ENCODE measurements around the gene SHISA8. TPM values are rescaled to one million over a fixed set of nuclear protein-coding genes. Genes with fewer than 3 reads are reported as not detected.

Gene SHISA8
- total and polyA plus RNA-seq, 10 donors: 0.51 to 5.9 (median 3.0) TPM

GRCh38 chr22:41928593-41929417 lies 13.9 kb upstream of the SHISA8 start:
- H3K9me3 ChIP-seq: no peaks in the 10 kb centered on the region
- WGBS, 5 donors: 59 to 70% (median 67%) methylated on average over 13 to 14 of the region's 14 CpGs
- H3K36me3 ChIP-seq: peaks cover 0 to 5% (median 0%) of the 10 kb centered on the region in 6 donors
- intact Hi-C loops (cut with DNase I; ENCODE audit: low total_unique reads): no loop called here
- peaks cover 3 to 100% (median 76%) of the 10 kb centered on the region in 6 donors for H3K4me1 ChIP-seq
- peak overlapping the region in 1 of 8 donors; percentile 4 for H3K4me3 ChIP-seq
- H3K27ac ChIP-seq: peak overlapping the region in 7 of 8 donors; percentile 51 to 99 (median 92)
- DNase-seq: peak; percentile 83
- peaks cover 0 to 33% (median 20%) of the 10 kb centered on the region in 7 donors for H3K27me3 ChIP-seq (replicated peaks in 1 of 7)
- TF ChIP-seq POLR2AphosphoS5 (IDR thresholded peaks at IDR 0.05) (peak in 2 of 3 donors; percentile 36 to 41), POLR2A (IDR thresholded peaks at IDR 0.05) (no peak)

DNA sequence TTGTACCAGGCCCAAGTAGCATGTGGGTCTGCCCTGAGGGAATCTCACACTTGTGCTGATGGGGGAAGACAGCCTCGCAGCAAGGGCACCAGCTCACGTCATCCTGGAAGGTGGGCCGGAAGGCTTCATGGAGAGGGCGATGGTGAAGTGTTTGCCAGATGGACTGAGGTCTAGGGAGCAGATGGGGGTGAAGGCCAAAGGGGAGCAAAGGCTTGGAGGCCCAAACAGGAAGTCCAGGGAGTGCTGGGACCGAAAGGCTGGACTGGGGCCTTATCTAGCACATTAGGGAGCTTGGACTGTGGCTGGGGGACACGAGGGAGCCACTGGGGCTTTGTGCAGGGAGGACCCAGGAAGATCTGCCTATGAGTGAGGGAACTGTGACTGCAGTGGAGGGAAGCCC lies 12.9 kb upstream of the SHISA8 start:
- intact Hi-C loops (cut with DNase I; ENCODE audit: low total_unique reads): no loop called here
- peaks cover 0 to 14% (median 0%) of the 10 kb centered on the region in 6 donors for H3K36me3 ChIP-seq
- peaks cover 0 to 33% (median 20%) of the 10 kb centered on the region in 7 donors for H3K27me3 ChIP-seq (replicated peaks in 1 of 7)
- TF ChIP-seq, protein P1, sequence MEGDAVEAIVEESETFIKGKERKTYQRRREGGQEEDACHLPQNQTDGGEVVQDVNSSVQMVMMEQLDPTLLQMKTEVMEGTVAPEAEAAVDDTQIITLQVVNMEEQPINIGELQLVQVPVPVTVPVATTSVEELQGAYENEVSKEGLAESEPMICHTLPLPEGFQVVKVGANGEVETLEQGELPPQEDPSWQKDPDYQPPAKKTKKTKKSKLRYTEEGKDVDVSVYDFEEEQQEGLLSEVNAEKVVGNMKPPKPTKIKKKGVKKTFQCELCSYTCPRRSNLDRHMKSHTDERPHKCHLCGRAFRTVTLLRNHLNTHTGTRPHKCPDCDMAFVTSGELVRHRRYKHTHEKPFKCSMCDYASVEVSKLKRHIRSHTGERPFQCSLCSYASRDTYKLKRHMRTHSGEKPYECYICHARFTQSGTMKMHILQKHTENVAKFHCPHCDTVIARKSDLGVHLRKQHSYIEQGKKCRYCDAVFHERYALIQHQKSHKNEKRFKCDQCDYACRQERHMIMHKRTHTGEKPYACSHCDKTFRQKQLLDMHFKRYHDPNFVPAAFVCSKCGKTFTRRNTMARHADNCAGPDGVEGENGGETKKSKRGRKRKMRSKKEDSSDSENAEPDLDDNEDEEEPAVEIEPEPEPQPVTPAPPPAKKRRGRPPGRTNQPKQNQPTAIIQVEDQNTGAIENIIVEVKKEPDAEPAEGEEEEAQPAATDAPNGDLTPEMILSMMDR (IDR thresholded peaks at IDR 0.05 in 8 of 11, conservative IDR thresholded peaks at IDR 0.05 in 3 of 11): no peak
- no peak for TF ChIP-seq POLR2AphosphoS5 (IDR thresholded peaks at IDR 0.05)
- TF ChIP-seq POLR2A (IDR thresholded peaks at IDR 0.05): no peak
- DNase-seq: peak; percentile 67
- H3K4me3 ChIP-seq: no peak overlapping the region
- H3K9me3 ChIP-seq: no peaks in the 10 kb centered on the region
- H3K27ac ChIP-seq: peak overlapping the region; percentile 8 to 99 (median 92)
- H3K4me1 ChIP-seq: peaks cover 3 to 100% (median 76%) of the 10 kb centered on the region in 6 donors
- WGBS, 5 donors: 67 to 80% (median 79%) methylated on average over 6 of the region's 6 CpGs

GRCh38 chr22:41925783-41926460 lies 11.0 kb upstream of the SHISA8 start:
- WGBS, 5 donors: 2 to 7% (median 4%) methylated on average over 27 to 47 of the region's 48 CpGs
- H3K9me3 ChIP-seq: no peaks in the 10 kb centered on the region
- H3K27me3 ChIP-seq (replicated peaks in 1 of 7): peaks cover 0 to 33% (median 20%) of the 10 kb centered on the region in 7 donors
- H3K36me3 ChIP-seq: peaks cover 0 to 15% (median 0%) of the 10 kb centered on the region in 6 donors
- peak overlapping the region; percentile 72 to 99 (median 92) for H3K27ac ChIP-seq
- intact Hi-C loops (cut with DNase I; ENCODE audit: low total_unique reads): no loop called here
- peaks cover 0 to 100% (median 74%) of the 10 kb centered on the region in 6 donors for H3K4me1 ChIP-seq
- H3K4me3 ChIP-seq: peak overlapping the region; percentile 31 to 84 (median 51)
- TF ChIP-seq, protein P1 (IDR thresholded peaks at IDR 0.05 in 8 of 11, conservative IDR thresholded peaks at IDR 0.05 in 3 of 11): peak; percentile 51 to 92 (median 78)
- TF ChIP-seq POLR2A (IDR thresholded peaks at IDR 0.05): no peak
- TF ChIP-seq POLR2AphosphoS5 (IDR thresholded peaks at IDR 0.05): peak; percentile 6 to 58 (median 37)
- DNase-seq: peak; percentile 95

DNA sequence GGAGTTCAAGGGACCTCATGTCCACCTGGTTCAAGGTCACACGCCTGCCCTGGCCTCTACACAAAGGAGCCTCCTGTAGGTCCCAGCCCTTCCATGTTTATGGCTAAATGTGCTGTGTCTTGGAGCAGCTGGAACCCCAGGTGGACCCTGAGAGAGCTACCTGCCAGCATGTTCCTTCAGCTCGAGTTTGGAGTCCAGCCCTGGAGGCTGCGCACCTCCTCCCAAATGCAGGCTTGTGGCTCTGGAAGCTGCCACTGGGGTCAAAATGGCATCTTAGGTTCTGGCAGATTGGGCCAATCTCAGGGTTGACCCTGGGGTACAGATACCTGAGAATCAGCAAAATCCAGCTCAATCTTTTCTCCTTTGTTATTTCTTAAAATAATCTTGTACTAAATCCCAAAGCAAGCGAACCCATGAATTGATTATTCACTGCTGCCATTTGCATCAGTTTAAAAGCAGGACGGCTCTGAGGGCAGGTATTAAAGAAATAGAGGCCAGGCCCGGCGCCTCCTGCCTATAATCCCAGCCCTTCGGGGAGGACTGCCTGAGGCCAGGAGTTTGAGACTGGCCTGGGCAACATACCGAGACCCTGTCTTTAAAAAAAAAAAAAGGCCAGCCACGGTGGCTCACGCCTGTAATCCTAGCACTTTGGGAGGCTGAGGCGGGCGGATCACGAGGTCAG lies 8.9 kb upstream of the SHISA8 start:
- DNase-seq: no peak
- intact Hi-C loops (cut with DNase I; ENCODE audit: low total_unique reads): no loop called here
- Histone ChIP-seq H3K4me3 (peak overlapping the region in 4 of 8 donors; percentile 5 to 84 (median 12)), H3K36me3 (peaks cover 0 to 15% (median 0%) of the 10 kb centered on the region in 6 donors), H3K27ac (peak overlapping the region in 6 of 8 donors; percentile 29 to 99 (median 92)), H3K9me3 (no peaks in the 10 kb centered on the region), H3K27me3 (replicated peaks in 1 of 7) (peaks cover 0 to 52% (median 20%) of the 10 kb centered on the region in 7 donors), H3K4me1 (peaks cover 9 to 100% (median 84%) of the 10 kb centered on the region in 6 donors)
- WGBS, 5 donors: 84 to 93% (median 88%) methylated on average over 14 of the region's 14 CpGs
- TF ChIP-seq POLR2AphosphoS5 (IDR thresholded peaks at IDR 0.05) (peak in 2 of 3 donors; percentile 0 to 32), POLR2A (IDR thresholded peaks at IDR 0.05) (no peak)
- TF ChIP-seq, protein P1 (IDR thresholded peaks at IDR 0.05 in 8 of 11, conservative IDR thresholded peaks at IDR 0.05 in 3 of 11): no peak

All from spleen (tissue), 11 donors.